Activated CD8-positive, alpha-beta memory T cell treated with anti-CD3 and anti-CD28 coated beads for 36 hours (primary cell): ENCODE measurements around the gene CHP2. TPM values are rescaled to one million over a fixed set of nuclear protein-coding genes. Genes with fewer than 3 reads are reported as not detected.

ENCODE experiments used
- CTCF ChIA-PET: fragments of 350-600 bp; sonication (Branson Sonifier 250); formaldehyde crosslinking; loops from one replicate; lab custom pipeline; 2021; ENCODE audit warnings: antibody characterized with exemption; lab: Charles Lee
- POLR2A ChIA-PET: fragments of 350-600 bp; sonication (Branson Sonifier 250); formaldehyde crosslinking; loops from one replicate; lab custom pipeline; 2021; ENCODE audit warnings: antibody characterized with exemption; lab: Charles Lee
- total RNA-seq, 2 experiments: library from RNA; stranded (reverse); gene quantifications; one replicate each; pipeline ENCODE4 v1.2.3, GENCODE V29; 2021

Gene CHP2
- total RNA-seq, 2 experiments from 2014 or later: not detected

- CTCF ChIA-PET: no interaction called here
- POLR2A ChIA-PET: no interaction called here
These were observed 40.6 kb downstream of the CHP2 start for GRCh38 chr16:23795378-23795777.

- POLR2A ChIA-PET: no interaction called here
These were observed 42.1 kb downstream of the CHP2 start for GRCh38 chr16:23796941-23797340.

GRCh38 chr16:23801378-23801777 is 46.6 kb downstream of the CHP2 start:
- ChIA-PET CTCF (interaction anchor here (0.7 to 3.4 kb wide), 11 partner anchors 19 to 755 kb away, joined by 3 to 16 read pairs (median 4); no protein-coding TSS in a partner anchor), POLR2A (no interaction called here)

More at GRCh38 chr16:23796941-23797340, 42.1 kb downstream of the CHP2 start:
- CTCF ChIA-PET: interaction anchor here (0.7 to 1.8 kb wide), 2 partner anchors 213 to 352 kb away, joined by 3 to 6 read pairs; no protein-coding TSS in a partner anchor

- POLR2A ChIA-PET: interaction anchor here (0.6 kb wide), 1 partner anchor 33 kb away, joined by 3 read pairs; the partner anchor contains the start of gene PRKCB
- CTCF ChIA-PET: interaction anchor here (0.7 to 4.2 kb wide), 18 partner anchors 11 to 769 kb away, joined by 3 to 37 read pairs (median 4); no protein-coding TSS in a partner anchor
These were observed 48.0 kb downstream of the CHP2 start for GRCh38 chr16:23802776-23803175.

DNA sequence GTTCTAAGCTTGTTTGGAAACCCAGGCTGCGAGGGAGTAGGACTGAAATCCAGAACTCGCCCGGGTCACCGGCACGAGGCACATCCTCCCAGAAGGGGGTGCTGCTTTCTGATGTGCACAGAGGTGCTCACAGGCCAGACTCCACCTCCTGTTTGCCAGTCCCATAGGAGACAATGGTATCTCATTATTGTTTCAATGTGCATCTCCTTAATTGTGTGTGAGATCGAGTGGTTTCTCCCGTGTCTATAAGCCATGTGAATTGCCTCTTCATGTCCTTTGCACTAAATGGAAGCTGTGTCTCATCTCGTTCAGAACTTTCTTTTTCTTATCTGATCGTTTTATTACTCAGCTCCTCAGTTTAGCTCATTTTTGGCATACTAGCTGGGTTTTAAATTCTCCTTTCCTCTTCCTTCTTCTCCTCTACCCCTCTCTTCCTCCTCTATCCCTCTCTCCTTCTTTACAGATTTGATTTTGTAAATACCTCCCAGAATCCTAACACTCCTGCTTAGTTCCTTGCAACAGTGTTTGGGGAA is 48.8 kb downstream of the CHP2 start:
- POLR2A ChIA-PET: interaction anchor here (0.6 kb wide), 1 partner anchor 32 kb away, joined by 3 read pairs; the partner anchor contains the start of gene PRKCB
- CTCF ChIA-PET: interaction anchor here (0.6 to 4.2 kb wide), 19 partner anchors 9 to 267 kb away, joined by 3 to 37 read pairs (median 4); partner anchors contain the start of gene PRKCB

DNA sequence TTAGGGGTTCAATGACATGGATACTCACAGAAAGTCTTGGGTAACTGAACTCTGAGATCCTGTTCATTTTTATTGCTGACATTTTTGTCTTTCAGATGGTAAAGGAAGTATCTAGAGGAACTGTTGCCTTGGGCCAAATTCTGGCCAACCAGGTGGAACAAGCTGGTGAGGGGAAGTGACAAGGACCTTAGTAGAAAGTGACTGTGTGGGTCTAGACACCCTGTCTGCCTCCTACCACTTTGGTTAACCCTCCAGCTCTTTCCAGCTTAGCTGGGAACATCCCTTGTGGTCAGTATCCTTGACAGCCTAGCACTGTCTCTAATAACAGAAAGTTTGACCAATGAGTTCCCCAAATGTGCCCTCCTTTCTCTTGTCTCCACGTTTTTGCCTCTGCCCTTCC is 52.2 kb downstream of the CHP2 start:
- ChIA-PET POLR2A (no interaction called here), CTCF (interaction anchor here (1.4 kb wide), 1 partner anchor 21 kb away, joined by 3 read pairs; no protein-coding TSS in a partner anchor)

Other genes starting within 250 kb of the CHP2 start
- 10 to 100 TPM; 90.4 to 95.6 TPM for gene GGA2, start 244.5 kb upstream of the CHP2 start, total RNA-seq
- 10 to 100 TPM; 25.6 to 28.2 TPM for gene EARS2, start 197.7 kb upstream of the CHP2 start, total RNA-seq
- 10 to 100 TPM; 56.7 to 62.3 TPM for gene UBFD1, start 197.3 kb upstream of the CHP2 start, total RNA-seq
- 100 to 1,000 TPM; 182 to 186 TPM for gene NDUFAB1, start 158.7 kb upstream of the CHP2 start, total RNA-seq
- 10 to 100 TPM; 29.4 to 29.8 TPM for gene PALB2, start 113.7 kb upstream of the CHP2 start, total RNA-seq
- gene DCTN5, start 113.6 kb upstream of the CHP2 start, total RNA-seq: 10 to 100 TPM; 88.3 to 89.5 TPM
- gene PLK1, start 76.1 kb upstream of the CHP2 start, total RNA-seq: 10 to 100 TPM; 63.9 to 65.0 TPM
- gene ERN2, start 41.8 kb upstream of the CHP2 start, total RNA-seq: not detected
- 10 to 100 TPM; 97.1 to 99.0 TPM for gene PRKCB, start 81.0 kb downstream of the CHP2 start, total RNA-seq